Astrocyte of the spinal cord (primary cell): Measurements from ENCODE around the gene SMC4.

Experiments used
- DNase-seq: peaks from one replicate; pipeline ENCODE4 v3.0.0; 2011; ENCODE audit warnings: low read depth, low spot score
- H3K4me3 ChIP-seq: 2 replicates; pipeline ENCODE4 v1.5.1; 2011; ENCODE audit warnings: low read depth, mild to moderate bottlenecking, low read length, moderate library complexity
- CTCF ChIP-seq: IDR thresholded peaks from 2 replicates; pipeline ENCODE4 v1.5.1; 2012; ENCODE audit warnings: low read depth, mild to moderate bottlenecking, low read length, inconsistent platforms
- in situ Hi-C: cut with HindIII; loops from 2 replicates; pipeline ENCODE4 v1.10.0; 2017; ENCODE audit warnings: low sequenced_read_pairs

Gene SMC4

GRCh38 chr3:160478338-160478737 is 78.9 kb downstream of the SMC4 start:
- TF ChIP-seq CTCF: no peak
- peak; percentile 48 for DNase-seq
- in situ Hi-C loops: no loop called here
- H3K4me3 ChIP-seq: no peak overlapping the region

- in situ Hi-C loops: no loop called here
- no peak for TF ChIP-seq CTCF
- no peak for DNase-seq
- H3K4me3 ChIP-seq: no peak overlapping the region
These were observed 79.9 kb downstream of the SMC4 start for GRCh38 chr3:160479376-160479775.

GRCh38 chr3:160480931-160481330 is 81.5 kb downstream of the SMC4 start:
- TF ChIP-seq CTCF: no peak

GRCh38 chr3:160481856-160482255 is 82.4 kb downstream of the SMC4 start:
- TF ChIP-seq CTCF: no peak
- in situ Hi-C loops: no loop called here
- no peak overlapping the region for H3K4me3 ChIP-seq
- DNase-seq: no peak

More at GRCh38 chr3:160480931-160481330, 81.5 kb downstream of the SMC4 start:
- H3K4me3 ChIP-seq: no peak overlapping the region
- no peak for DNase-seq
- in situ Hi-C loops: no loop called here

GRCh38 chr3:160482796-160483195 is 83.3 kb downstream of the SMC4 start:
- DNase-seq: no peak
- no peak for TF ChIP-seq CTCF
- in situ Hi-C loops: no loop called here
- H3K4me3 ChIP-seq: no peak overlapping the region
